CD4-positive, alpha-beta T cell treated with Interleukin-15 for 4 hours (primary cell): ENCODE results near the gene TARS2.

Experiments used
- DNase-seq: peaks from one replicate; pipeline ENCODE4 v3.0.0-alpha.2; 2020; ENCODE audit warnings: low spot score

TARS2 gene

GRCh38 chr1:150555971-150556865, 69.0 kb downstream of the TARS2 start:
- DNase-seq, result no peak

DNA sequence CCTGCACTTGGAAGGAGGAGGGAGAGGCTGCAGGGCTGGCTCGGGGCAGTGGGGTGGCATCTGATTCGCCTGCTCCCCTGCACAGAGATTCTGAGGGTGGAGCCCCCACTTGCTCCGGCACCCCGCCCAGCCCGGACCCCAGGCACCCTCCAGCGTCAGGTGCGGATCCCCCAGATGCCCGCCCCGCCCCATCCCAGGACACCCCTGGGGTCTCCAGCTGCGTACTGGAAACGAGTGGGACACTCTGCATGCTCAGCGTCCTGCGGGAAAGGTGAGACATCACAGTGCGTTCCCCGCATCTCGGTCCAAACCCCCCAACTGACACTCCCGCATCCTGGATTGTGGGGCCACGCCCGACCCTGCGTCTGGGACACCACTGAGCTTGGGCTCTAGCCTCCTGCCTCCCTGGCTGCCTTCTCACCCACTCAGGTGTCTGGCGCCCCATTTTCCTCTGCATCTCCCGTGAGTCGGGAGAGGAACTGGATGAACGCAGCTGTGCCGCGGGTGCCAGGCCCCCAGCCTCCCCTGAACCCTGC, 69.9 kb downstream of the TARS2 start:
- DNase-seq, result no peak
